EH (cell line): ENCODE data around the gene MMP28.

Experiments
- DNase-seq: peaks from one replicate; pipeline ENCODE4 v3.0.0-alpha.2; 2015; ENCODE audit warnings: low read depth

Gene MMP28

GRCh38 chr17:35797918-35798317 lies 2.5 kb upstream of the MMP28 start:
- no peak for DNase-seq

GRCh38 chr17:35797370-35797769 lies 1.9 kb upstream of the MMP28 start:
- no peak for DNase-seq

DNA sequence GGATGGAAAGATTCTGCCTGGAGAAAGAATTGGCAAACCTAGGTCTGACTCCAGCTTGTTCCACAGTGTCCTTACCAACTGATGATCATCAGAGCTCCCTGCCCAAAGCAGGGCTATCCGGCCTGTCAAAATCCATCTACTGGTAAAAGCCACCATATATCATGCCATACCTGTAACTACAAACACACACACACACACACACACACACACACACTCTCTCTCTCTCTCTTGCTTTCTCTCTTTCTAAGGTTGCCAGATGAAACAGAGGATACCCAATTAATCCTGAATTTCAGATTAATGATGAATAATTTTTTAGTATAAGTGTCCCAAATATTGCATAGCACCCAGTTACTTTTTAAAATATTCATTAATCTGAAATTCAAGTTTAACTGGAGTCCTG lies 1.5 kb upstream of the MMP28 start:
- DNase-seq = no peak

- DNase-seq = no peak
These were observed 427 bp upstream of the MMP28 start for GRCh38 chr17:35795871-35796265.

DNA sequence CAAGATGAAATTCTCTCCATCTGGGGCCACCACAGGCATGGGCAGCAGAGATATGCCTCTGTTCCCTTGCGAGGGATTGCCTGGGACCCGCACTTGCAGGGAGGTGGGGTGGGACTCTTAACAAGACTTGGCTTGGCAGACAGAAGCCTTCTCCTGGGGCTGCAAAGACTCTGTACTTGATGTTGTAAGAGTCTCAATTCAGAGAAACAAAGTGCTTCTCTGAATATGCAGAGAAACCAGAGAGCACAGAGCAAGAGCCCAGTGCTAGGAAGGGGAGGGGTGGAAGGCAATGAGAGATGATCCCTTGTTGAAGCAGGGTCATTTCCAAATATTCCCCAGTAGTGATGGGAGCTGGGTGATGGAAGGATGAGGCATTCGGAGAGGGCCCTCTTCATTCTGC lies 2.2 kb downstream of the MMP28 start:
- DNase-seq = no peak

GRCh38 chr17:35791681-35792350 lies 3.6 kb downstream of the MMP28 start:
- DNase-seq = no peak

GRCh38 chr17:35790841-35791240 lies 4.6 kb downstream of the MMP28 start:
- DNase-seq = no peak

DNA sequence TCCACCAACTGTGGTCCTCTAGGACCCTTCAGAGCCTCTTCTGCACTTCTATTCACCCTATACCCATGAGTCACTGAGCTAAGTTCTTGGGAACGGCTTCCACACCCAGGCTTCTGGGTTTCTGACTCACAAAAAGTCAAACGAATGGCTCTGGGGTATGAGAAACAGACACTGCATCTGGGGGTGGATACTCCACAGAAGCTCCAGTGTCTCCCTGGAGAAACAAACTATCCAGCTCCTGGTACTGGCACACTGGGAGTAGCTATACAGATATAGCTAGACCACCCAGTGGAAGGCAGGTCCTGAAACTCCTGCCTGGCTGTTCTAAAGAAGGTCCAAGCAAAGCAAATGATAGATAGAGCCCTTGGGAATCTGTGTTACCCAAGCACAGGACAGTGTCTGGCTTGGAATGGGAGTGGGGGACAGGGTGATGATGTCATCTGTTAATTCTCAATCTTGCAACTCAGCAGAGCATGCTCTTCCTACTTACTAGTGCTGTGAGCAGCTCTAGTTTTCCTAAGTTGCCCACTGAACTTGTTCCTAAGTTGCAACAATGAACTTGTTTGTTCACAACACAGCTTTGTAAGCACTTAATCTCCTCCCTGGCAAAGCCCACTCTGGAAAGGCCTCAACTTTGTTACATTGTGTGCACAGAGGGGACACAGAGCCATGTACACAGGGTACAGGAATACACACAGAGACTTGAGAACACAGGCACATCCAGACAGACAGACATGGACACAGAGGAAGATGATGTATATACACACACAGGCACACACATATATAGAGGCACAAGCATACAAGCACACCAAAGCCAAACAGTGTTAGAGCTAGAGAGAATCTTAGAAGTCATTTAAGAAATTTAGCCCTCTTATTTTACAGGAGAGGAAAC lies 6.7 kb downstream of the MMP28 start:
- DNase-seq = peak; percentile 93

- DNase-seq = peak; percentile 71
These were observed 8.5 kb downstream of the MMP28 start for GRCh38 chr17:35786941-35787432.

DNA sequence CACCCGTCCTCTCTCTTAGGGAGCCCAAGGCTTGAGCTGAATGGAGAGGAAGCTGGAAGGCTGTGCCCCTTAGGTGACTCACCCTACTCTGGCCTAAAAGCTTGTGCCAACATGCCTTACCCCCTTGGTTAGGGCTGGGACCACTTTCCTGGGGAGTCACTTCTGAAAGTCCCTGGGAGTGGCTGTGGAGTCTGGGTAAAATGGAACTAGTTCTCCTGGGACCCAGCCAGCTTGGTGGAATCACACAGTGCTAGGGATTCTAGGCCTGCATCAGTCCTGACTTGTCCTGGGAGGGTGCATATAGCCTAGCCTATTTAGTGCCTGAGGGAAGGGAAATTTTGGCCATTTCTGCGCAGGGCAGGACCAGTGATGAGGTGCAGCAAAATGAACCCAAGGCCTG lies 10.5 kb downstream of the MMP28 start:
- DNase-seq = no peak

GRCh38 chr17:35780950-35781349 lies 14.5 kb downstream of the MMP28 start:
- DNase-seq = peak; percentile 41

- no peak for DNase-seq
These were observed 16.7 kb downstream of the MMP28 start for GRCh38 chr17:35778641-35779196.

- no peak for DNase-seq
These were observed 19.9 kb downstream of the MMP28 start for GRCh38 chr17:35775583-35775982.

- no peak for DNase-seq
These were observed 20.4 kb downstream of the MMP28 start for GRCh38 chr17:35775039-35775438.

- DNase-seq = peak; percentile 64
These were observed 20.9 kb downstream of the MMP28 start for GRCh38 chr17:35774499-35774898.

DNA sequence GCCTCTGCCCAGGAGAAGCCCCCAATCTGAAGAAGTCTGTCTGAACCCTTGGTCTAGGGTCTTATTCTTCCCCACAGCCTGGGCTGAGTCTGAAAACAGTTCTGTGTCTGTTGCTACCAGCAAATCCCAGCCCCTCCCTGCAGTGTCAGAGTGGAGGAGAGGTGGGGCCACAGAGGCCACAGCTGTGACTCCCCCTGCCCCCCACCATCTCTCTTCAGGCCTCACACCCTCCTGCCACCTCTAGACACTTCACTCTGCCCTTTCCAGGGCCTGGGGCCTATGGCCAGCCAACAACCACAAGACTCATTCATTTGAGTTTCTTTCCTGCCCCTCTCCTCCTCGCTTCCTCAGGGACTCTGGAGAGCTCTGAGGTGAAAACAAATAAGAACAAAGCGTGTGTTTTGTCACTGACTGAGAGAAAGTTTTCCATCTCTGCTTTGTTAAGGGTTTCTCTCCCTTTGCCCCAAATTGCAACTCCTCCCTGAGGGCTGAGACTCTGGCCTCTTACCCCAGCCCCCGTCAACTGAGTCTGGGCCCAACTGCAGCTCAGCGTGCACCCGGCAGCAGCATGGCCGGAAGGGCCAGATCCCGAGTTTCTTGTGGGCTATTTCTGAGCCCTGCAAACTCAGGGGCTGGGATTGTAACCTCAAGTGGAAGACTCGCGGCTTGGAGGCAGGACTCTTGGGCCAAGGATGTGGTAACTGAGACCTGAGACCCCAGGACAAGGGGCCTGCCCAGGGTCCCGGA lies 21.6 kb downstream of the MMP28 start:
- DNase-seq = no peak

DNA sequence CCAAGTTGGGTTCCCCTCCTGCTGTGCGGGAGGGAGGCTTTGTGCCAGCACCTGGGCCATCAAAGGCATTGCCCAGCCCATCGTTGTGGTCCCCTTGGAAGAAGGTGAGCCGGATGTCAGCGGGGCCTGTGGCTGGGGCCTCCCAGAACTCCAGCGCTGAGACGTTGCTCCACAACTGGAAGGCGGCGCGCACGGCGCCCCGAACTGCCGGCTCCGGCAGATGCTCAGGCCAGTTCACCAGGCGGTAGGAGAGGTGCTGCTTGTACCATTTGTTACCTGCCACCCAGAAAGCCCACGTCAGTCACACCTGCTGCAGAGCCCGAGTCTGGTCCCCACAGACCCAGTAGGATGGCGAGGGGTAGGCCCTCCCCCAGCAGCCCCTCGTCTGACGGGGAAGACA lies 22.3 kb downstream of the MMP28 start:
- no peak for DNase-seq

DNA sequence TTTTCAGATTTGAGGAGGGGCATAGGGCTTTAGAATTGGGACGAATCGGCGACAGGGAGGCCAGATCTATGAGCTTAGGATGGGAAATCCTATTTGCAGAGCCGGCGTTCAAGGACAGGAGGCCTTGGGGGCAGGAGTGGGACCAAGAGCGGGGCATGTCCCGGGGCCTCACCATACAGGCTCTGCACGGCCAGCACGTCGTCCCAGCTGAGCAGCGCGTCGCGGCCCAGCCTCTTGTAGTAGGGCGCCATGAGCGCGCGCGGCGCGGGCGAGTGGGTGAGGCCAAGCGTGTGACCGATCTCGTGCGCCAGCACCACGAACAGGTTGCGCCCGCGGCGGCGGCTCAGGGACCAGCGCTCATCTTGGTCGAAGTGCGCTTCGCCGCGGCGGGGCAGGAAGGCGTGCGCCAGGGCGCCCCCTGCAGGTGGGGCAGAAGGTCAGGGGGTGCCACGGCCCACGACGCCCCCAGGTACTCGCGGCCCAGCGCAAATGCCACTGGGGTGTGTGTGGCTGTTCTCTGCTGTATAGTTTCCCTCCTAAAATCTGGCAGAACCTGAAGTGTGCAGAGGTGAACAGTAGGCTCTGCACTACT lies 25.4 kb downstream of the MMP28 start:
- DNase-seq = no peak

- no peak for DNase-seq
These were observed 26.6 kb downstream of the MMP28 start for GRCh38 chr17:35768797-35769196.

DNA sequence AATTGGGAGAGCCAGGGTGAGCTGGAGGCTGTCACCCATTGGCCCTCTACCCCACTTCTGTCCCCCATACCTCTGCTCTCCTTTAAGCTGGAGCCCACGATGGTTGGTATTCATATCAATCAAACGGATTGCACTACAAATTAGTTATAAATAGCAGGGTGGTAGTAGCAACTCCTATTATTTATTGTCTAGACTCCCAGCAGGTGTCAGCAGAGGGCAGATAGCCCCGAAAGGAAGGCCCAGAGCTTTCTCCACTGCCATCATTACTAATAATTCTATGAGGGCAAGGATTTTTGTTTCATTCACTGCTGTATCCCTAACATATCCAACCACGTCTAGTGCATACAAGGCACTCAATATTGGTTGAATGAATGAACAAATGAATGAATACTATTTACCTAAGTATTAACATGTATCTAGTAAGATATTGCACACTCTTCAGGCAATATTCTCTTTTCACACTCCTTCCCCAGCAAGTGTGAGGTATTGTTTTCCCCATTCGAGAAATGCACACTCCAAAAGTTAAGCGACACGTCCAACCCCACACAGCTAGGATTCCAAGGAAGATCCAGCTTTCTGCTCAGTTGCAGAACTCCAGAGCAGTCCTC lies 28.4 kb downstream of the MMP28 start:
- DNase-seq = peak; percentile 65

GRCh38 chr17:35766489-35766877 lies 29.0 kb downstream of the MMP28 start:
- DNase-seq = no peak
